Gastrocnemius medialis (tissue), 4 donors: Measurements from ENCODE around the gene TTLL7. TPM values are rescaled to one million over a fixed set of nuclear protein-coding genes. Genes with fewer than 3 reads are reported as not detected.

Source experiments
- ATAC-seq, 2 donors: fragments of 150-250 bp; one replicate each; pipeline ENCODE4 v1.9.1; 2016
- DNase-seq, 2 donors: peaks; one replicate each; pipeline ENCODE4 v3.0.0-alpha.2; 2019
- H3K27ac ChIP-seq, 4 donors: fragments of 200-600 bp; sonication (generic); 1 replicate in 1 of 4; 2 replicates in 3 of 4; pipeline ENCODE4 v1.5.1; 2016 to 2018; ENCODE audit warnings: mild to moderate bottlenecking in 2 of 4, moderate library complexity in 1 of 4
- H3K27me3 ChIP-seq, 3 donors: fragments of 200-600 bp; sonication (generic) in 2 of 3; 1 replicate in 1 of 3; 2 replicates in 2 of 3; pipeline versions ENCODE4 v1.5.1 to v1.6.0; 2016 to 2019; ENCODE audit warnings: mild to moderate bottlenecking in 1 of 3, moderate library complexity in 1 of 3
- H3K36me3 ChIP-seq, 2 donors: fragments of 200-600 bp; sonication (generic) in 1 of 2; one replicate each; pipeline ENCODE4 v1.5.1; 2017 to 2018
- H3K4me1 ChIP-seq, 2 donors: fragments of 200-600 bp; sonication (generic) in 1 of 2; one replicate each; pipeline ENCODE4 v1.5.1; 2016 to 2017; ENCODE audit warnings: mild to moderate bottlenecking in 2 of 2
- H3K4me3 ChIP-seq, 4 donors: fragments of 200-600 bp; sonication (generic) in 3 of 4; 1 replicate in 1 of 4; 2 replicates in 3 of 4; pipeline ENCODE4 v1.5.1; 2016 to 2019; ENCODE audit warnings: mild to moderate bottlenecking in 2 of 4
- H3K9me3 ChIP-seq, 3 donors: fragments of 200-600 bp; sonication (generic) in 2 of 3; 1 replicate in 1 of 3; 2 replicates in 2 of 3; pipeline ENCODE4 v1.5.1; 2016 to 2019
- CTCF ChIP-seq, 5 experiments: fragments of 450-650 bp in 3 of 5; fragments of 200-600 bp in 2 of 5; sonication (generic) in 2 of 5; IDR thresholded peaks in 4 of 5; conservative IDR thresholded peaks in 1 of 5; 1 replicate in 4 of 5; 2 replicates in 1 of 5; pipeline ENCODE4 v1.5.1; 2016 to 2019; ENCODE audit warnings: antibody characterized with exemption in 5 of 5, mild to moderate bottlenecking in 3 of 5, moderate library complexity in 3 of 5
- POLR2A ChIP-seq, 2 donors: fragments of 450-650 bp; IDR thresholded peaks; one replicate each; pipeline ENCODE4 v1.6.1; 2017; ENCODE audit warnings: antibody characterized with exemption in 2 of 2, mild to moderate bottlenecking in 2 of 2, moderate library complexity in 2 of 2
- in situ Hi-C, 4 donors: fragments of 200-750 bp; cut with MboI; loops; one replicate each; pipeline versions ENCODE4 v1.15.0 to v1.8.0; 2017; ENCODE audit warnings: low sequenced_read_pairs in 4 of 4
- intact Hi-C: fragments of 100-400 bp; cut with DNase I; formaldehyde crosslinking; loops from one replicate; pipeline ENCODE4 v1.15.1; 2023; ENCODE audit warnings: low total_unique reads
- total RNA-seq, 4 donors: library from RNA; depleted of rRNA; stranded (reverse); fragments of >200 nt; gene quantifications; one replicate each; pipeline versions ENCODE4 v1.1.0 to v1.2.3, GENCODE V29; 2016

TTLL7 gene
- total RNA-seq, result 10 to 100 TPM in 2 of 4 donors, 1 to 10 TPM in 2; 8.2 to 22.9 (median 12.3) TPM

DNA sequence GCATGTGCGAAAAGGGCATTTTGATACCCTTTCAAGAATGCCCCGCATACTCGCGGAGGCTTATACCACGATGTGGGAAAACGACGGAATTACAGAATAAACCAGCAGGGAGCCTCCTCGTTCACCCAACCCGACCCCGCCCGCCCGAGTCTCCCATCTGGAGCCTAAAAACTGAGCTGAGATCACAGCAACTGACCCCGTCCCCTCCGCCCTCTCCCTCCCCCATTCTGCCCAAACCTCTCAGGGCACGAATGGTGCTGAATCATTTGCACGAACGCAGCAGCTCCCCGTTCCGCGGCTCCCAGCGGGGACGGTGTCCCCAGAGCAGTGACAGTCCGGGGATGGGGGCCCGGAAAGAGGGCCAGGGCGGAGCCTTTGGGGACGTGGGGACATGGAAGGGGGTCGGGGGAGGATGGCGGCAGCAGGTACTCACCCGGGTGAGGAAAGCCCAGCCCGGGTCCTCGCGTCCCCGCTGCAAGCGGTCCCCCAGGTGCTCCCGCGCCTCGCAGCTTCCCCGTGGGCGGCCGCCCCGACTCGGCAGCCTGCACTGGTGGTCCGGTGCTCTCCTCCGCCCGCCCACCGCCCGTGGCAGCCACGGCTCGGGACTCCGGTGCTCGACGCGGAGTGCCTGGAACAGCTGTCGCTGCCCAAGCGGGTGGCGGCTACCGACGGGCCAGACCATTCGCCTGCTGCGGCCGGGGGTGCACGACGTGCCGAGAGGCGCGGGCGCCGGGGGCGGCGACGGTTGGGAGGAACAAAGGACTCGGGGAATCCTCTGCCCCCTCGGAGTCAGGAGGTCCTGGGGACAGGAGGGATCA is at the start of gene TTLL7:
TTLL7 (minus strand) TSS at position 635 of the 818 bp plus-strand sequence. CDS start 46,921 bp downstream, outside the sequence.
- H3K9me3 ChIP-seq, result no peaks in the 10 kb centered on the region
- no peaks in the 10 kb centered on the region for H3K36me3 ChIP-seq
- in situ Hi-C loops, result no loop called here
- peak within 1 kb of the TSS; percentile 65 to 93 (median 89) for H3K4me3 ChIP-seq
- DNase-seq (peak; percentile 51 to 79), ATAC-seq (peak; percentile 92 to 93)
- H3K27me3 ChIP-seq, result no peaks in the 10 kb centered on the region
- TF ChIP-seq POLR2A (IDR thresholded peaks at IDR 0.05), result peak; percentile 56 to 74
- TF ChIP-seq CTCF (IDR thresholded peaks at IDR 0.05 in 4 of 5, conservative IDR thresholded peaks at IDR 0.05 in 1 of 5), result no peak
- H3K27ac ChIP-seq, result peak within 1 kb of the TSS; percentile 81 to 90 (median 86)
- intact Hi-C loops, result loop anchor here (2.0 to 10.0 kb wide), 4 partner anchors 79 to 508 kb away; partner anchors contain the start of genes GNG5 and SPATA1
- H3K4me1 ChIP-seq, result peaks cover 13 to 17% of the 10 kb centered on the region in 2 donors

- ATAC-seq, result no peak
These were observed 43.5 kb upstream of the TTLL7 start for GRCh38 chr1:84042461-84042860.

GRCh38 chr1:84037758-84038611 is 39.1 kb upstream of the TTLL7 start:
- TF ChIP-seq CTCF (IDR thresholded peaks at IDR 0.05 in 4 of 5, conservative IDR thresholded peaks at IDR 0.05 in 1 of 5), result no peak
- TF ChIP-seq POLR2A (IDR thresholded peaks at IDR 0.05), result no peak
- DNase-seq (no peak), ATAC-seq (no peak)
- Histone ChIP-seq H3K27ac (no peak overlapping the region), H3K27me3 (no peaks in the 10 kb centered on the region), H3K36me3 (no peaks in the 10 kb centered on the region), H3K4me3 (no peak overlapping the region), H3K9me3 (no peaks in the 10 kb centered on the region), H3K4me1 (no peaks in the 10 kb centered on the region)
- in situ Hi-C loops, result no loop called here
- intact Hi-C loops, result no loop called here

More at GRCh38 chr1:84042461-84042860, 43.5 kb upstream of the TTLL7 start:
- no peaks in the 10 kb centered on the region for H3K9me3 ChIP-seq
- DNase-seq, result no peak
- H3K27ac ChIP-seq, result no peak overlapping the region
- no peak for TF ChIP-seq CTCF (IDR thresholded peaks at IDR 0.05 in 4 of 5, conservative IDR thresholded peaks at IDR 0.05 in 1 of 5)
- TF ChIP-seq POLR2A (IDR thresholded peaks at IDR 0.05), result no peak
- H3K27me3 ChIP-seq, result no peaks in the 10 kb centered on the region
- in situ Hi-C loops, result no loop called here
- no peak overlapping the region for H3K4me3 ChIP-seq
- intact Hi-C loops, result no loop called here
- H3K36me3 ChIP-seq, result no peaks in the 10 kb centered on the region
- no peaks in the 10 kb centered on the region for H3K4me1 ChIP-seq

DNA sequence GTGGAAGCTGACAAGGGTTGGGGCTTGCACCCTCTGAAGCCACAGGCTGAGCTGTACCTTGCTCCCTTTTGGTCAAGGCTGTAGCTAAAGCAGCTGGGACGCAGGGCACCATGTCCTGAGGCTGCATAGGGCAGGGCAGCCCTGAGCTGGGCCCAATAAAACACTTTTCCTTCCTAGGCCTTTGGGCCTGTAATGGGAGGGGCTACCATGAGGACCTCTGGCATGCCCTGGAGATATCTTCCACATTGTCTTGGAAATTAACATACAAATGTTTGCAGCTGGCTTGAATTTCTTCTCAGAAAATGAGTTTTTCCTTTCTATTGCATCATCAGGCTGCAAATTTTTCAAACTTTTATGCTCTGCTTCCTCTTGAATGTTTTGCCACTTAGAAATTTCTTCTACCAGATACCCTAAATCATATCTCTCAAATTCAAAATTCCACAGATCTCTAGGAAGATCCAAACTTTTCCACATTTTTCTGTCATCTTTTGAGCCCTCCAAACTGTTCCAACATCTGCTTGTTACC is 32.9 kb upstream of the TTLL7 start:
- in situ Hi-C loops (no loop called here), intact Hi-C loops (no loop called here)
- no peak overlapping the region for H3K27ac ChIP-seq
- H3K4me3 ChIP-seq, result no peak overlapping the region
- no peak for ATAC-seq
- H3K9me3 ChIP-seq, result no peaks in the 10 kb centered on the region
- no peak for DNase-seq
- no peak for TF ChIP-seq CTCF (IDR thresholded peaks at IDR 0.05 in 4 of 5, conservative IDR thresholded peaks at IDR 0.05 in 1 of 5)
- no peak for TF ChIP-seq POLR2A (IDR thresholded peaks at IDR 0.05)
- H3K36me3 ChIP-seq, result no peaks in the 10 kb centered on the region
- H3K4me1 ChIP-seq, result no peaks in the 10 kb centered on the region
- no peaks in the 10 kb centered on the region for H3K27me3 ChIP-seq
